Naive B cell (primary cell): ENCODE results near the gene CAPS. TPM values are rescaled to one million over a fixed set of nuclear protein-coding genes. Genes with fewer than 3 reads are reported as not detected.
"Not testable (repeated sequence)": the region's sequence is repeated elsewhere in the genome, so short reads cannot be mapped to it uniquely, and the experiment has no call there.

Experiments used
- ATAC-seq, 2 donors: fragments of 150-1000 bp; cut with Tn5 transposase; 2 replicates each; pipeline ENCODE4 v1.10.0; 2021; ENCODE audit warnings: low read depth in 2 of 2, mild to moderate bottlenecking in 2 of 2, moderate library complexity in 2 of 2
- DNase-seq: peaks from one replicate; pipeline ENCODE4 v3.0.0; 2022
- H3K27ac Mint-ChIP-seq, 6 donors: one replicate each; pipeline ENCODE4 v1.8.0; 2020 to 2022; ENCODE audit warnings: mild to moderate bottlenecking in 6 of 6, mixed read lengths in 6 of 6, moderate library complexity in 5 of 6, inconsistent platforms in 2 of 6
- H3K27me3 Mint-ChIP-seq, 3 donors: one replicate each; pipeline ENCODE4 v1.8.0; 2021 to 2022; ENCODE audit warnings: mixed read lengths in 3 of 3, mild to moderate bottlenecking in 1 of 3
- H3K36me3 Mint-ChIP-seq, 2 donors: one replicate each; pipeline ENCODE4 v1.8.0; 2020 to 2022; ENCODE audit warnings: mixed read lengths in 2 of 2, inconsistent platforms in 1 of 2, mild to moderate bottlenecking in 1 of 2
- H3K4me1 Mint-ChIP-seq, 3 donors: one replicate each; pipeline ENCODE4 v1.8.0; 2020 to 2022; ENCODE audit warnings: mixed read lengths in 3 of 3, inconsistent platforms in 1 of 3, mild to moderate bottlenecking in 1 of 3, moderate library complexity in 1 of 3
- H3K4me3 Mint-ChIP-seq, 8 donors: one replicate each; pipeline ENCODE4 v1.8.0; 2020 to 2022; ENCODE audit warnings: mild to moderate bottlenecking in 8 of 8, mixed read lengths in 8 of 8, moderate library complexity in 8 of 8, inconsistent platforms in 2 of 8
- H3K9me3 Mint-ChIP-seq, 7 donors: one replicate each; pipeline ENCODE4 v1.8.0; 2020 to 2022; ENCODE audit warnings: mixed read lengths in 7 of 7, mild to moderate bottlenecking in 5 of 7, inconsistent platforms in 2 of 7, moderate library complexity in 1 of 7
- polyA plus RNA-seq, 6 donors: library from polyadenylated mRNA; unstranded; fragments of 300-500 nt; fragmentation: Illumina TruSeq; gene quantifications; one replicate each; pipeline ENCODE4 v1.2.3, GENCODE V29; 2021; ENCODE audit warnings: low read depth in 6 of 6

The CAPS gene
- polyA plus RNA-seq, 6 donors from 2014 or later: 1.1 to 4.4 (median 2.0) TPM; not detected in 1

- Mint-ChIP-seq H3K36me3 (no peaks in the 10 kb centered on the region), H3K4me1 (peaks cover 0 to 2% (median 0%) of the 10 kb centered on the region in 3 donors), H3K4me3 (peak overlapping the region in 1 of 8 donors; percentile 24), H3K27ac (no peak overlapping the region), H3K9me3 (no peaks in the 10 kb centered on the region), H3K27me3 (peaks cover 4 to 24% (median 8%) of the 10 kb centered on the region in 3 donors)
- no peak for DNase-seq
- ATAC-seq: no peak
Measured at GRCh38 chr19:5882421-5882968, 31.6 kb upstream of the CAPS start.

GRCh38 chr19:5883157-5883873 is 30.7 kb upstream of the CAPS start:
- ATAC-seq, H3K4me3 Mint-ChIP-seq, H3K4me1 Mint-ChIP-seq, H3K27ac Mint-ChIP-seq, H3K9me3 Mint-ChIP-seq, H3K36me3 Mint-ChIP-seq, DNase-seq: not testable (repeated sequence)
- peaks cover 4 to 23% (median 8%) of the 10 kb centered on the region in 3 donors for H3K27me3 Mint-ChIP-seq

GRCh38 chr19:5884065-5884811 is 29.8 kb upstream of the CAPS start:
- H3K4me1 Mint-ChIP-seq, DNase-seq, H3K4me3 Mint-ChIP-seq, H3K27ac Mint-ChIP-seq, H3K9me3 Mint-ChIP-seq, H3K36me3 Mint-ChIP-seq: not testable (repeated sequence)
- peaks cover 4 to 26% (median 10%) of the 10 kb centered on the region in 3 donors for H3K27me3 Mint-ChIP-seq
- peak; percentile 75 to 77 for ATAC-seq

- H3K36me3 Mint-ChIP-seq: no peaks in the 10 kb centered on the region
- ATAC-seq: no peak
- DNase-seq: no peak
- no peaks in the 10 kb centered on the region for H3K9me3 Mint-ChIP-seq
- peak overlapping the region in 1 of 6 donors; percentile 10 for H3K27ac Mint-ChIP-seq
- peaks cover 0 to 4% (median 0%) of the 10 kb centered on the region in 3 donors for H3K4me1 Mint-ChIP-seq
- H3K4me3 Mint-ChIP-seq: peak overlapping the region in 1 of 8 donors; percentile 42
- H3K27me3 Mint-ChIP-seq: peaks cover 7 to 26% (median 11%) of the 10 kb centered on the region in 3 donors
Measured at GRCh38 chr19:5889288-5889971, 24.6 kb upstream of the CAPS start.

DNA sequence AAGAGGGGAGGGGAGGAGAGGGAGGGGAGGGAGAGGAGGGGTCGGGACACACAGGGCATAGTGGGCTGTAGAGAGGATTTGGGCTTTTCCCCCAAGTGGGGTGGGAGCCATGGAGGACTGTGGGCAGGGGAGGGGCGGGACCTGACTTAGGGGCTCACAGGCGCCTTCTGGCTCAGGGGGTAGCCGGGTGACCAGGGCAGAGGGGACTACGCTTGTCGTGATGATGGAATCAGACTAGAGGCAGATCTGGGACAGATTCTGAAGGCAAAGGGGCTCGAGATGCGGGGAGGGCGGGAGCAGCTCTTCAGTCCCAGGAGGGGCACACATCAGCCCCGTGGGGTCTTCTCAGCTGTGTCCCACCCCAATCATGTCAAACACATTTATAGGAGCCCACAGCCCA is 24.0 kb upstream of the CAPS start:
- H3K9me3 Mint-ChIP-seq: no peaks in the 10 kb centered on the region
- no peak overlapping the region for H3K4me3 Mint-ChIP-seq
- DNase-seq (no peak), ATAC-seq (no peak)
- peaks cover 6 to 25% (median 11%) of the 10 kb centered on the region in 3 donors for H3K27me3 Mint-ChIP-seq
- no peaks in the 10 kb centered on the region for H3K36me3 Mint-ChIP-seq
- peaks cover 0 to 4% (median 0%) of the 10 kb centered on the region in 3 donors for H3K4me1 Mint-ChIP-seq
- no peak overlapping the region for H3K27ac Mint-ChIP-seq

DNA sequence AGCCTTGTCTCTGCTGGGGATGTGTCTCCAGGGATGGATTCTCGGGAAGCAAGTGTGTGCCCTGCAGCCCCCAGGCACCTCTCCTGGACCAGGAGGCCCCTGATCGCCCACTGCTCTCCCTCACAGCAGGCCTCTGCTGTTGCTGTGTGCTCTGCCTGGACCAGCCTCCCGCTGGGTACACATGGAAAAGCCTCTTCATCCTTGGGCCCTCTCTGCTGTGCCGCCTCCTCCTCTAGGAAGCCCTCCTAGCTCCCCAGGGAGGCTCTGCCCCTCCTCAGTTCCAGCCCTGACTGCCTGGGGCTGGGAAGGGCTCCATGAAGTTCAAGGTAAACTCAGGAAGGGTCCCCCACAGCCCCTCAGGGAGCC is 22.5 kb upstream of the CAPS start:
- DNase-seq (no peak), ATAC-seq (no peak)
- peaks cover 0 to 8% of the 10 kb centered on the region in 2 donors for H3K36me3 Mint-ChIP-seq
- H3K4me1 Mint-ChIP-seq: peaks cover 0 to 4% (median 0%) of the 10 kb centered on the region in 3 donors
- no peaks in the 10 kb centered on the region for H3K9me3 Mint-ChIP-seq
- no peak overlapping the region for H3K4me3 Mint-ChIP-seq
- H3K27ac Mint-ChIP-seq: peak overlapping the region in 1 of 6 donors; percentile 72
- peaks cover 6 to 20% (median 11%) of the 10 kb centered on the region in 3 donors for H3K27me3 Mint-ChIP-seq

DNA sequence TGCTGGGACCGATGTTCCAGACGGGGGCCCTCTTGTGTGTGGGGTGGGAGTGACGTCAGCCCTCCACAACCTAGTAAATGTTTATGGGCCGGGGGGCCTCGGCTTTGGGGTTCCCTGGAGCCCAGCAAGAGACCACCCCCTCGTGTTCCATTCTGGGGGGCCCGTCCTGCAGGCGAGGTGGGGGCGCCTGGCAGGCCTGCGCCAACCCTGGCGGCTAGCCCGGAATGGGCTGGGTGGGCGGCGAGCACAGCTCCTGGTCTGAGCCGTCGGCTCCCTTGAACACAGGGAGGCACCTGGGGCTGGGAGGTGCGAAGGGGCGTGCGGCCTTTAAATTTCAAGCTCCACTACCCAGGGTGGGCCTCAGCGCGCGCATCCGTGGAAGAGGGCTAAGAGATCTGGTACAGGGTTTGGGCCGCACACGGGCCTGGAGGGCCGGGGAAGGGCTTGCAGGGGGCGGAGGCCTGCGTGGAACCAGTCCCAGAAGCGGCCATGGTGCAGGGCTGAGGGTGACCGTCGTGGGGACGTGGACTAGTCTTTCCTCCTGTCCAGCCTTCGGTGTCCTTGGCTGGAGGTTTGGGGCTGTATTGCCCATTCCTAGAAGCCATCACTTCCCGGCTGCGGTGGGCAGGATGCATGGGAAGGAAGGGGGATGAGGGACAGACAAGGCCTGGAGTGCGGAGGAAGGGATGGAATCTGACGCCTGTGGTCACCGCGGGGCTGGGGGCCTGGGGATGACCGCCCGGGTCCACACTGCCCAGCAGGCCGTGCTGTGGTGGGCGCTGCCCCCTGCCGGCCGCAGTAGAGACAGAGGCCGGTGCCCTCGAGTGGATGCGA is 21.9 kb upstream of the CAPS start:
- H3K27me3 Mint-ChIP-seq: peaks cover 6 to 20% (median 11%) of the 10 kb centered on the region in 3 donors
- ATAC-seq (peak; percentile 46 to 49), DNase-seq (no peak)
- peaks cover 0 to 8% of the 10 kb centered on the region in 2 donors for H3K36me3 Mint-ChIP-seq
- H3K9me3 Mint-ChIP-seq: no peaks in the 10 kb centered on the region
- H3K4me3 Mint-ChIP-seq: no peak overlapping the region
- H3K4me1 Mint-ChIP-seq: peaks cover 0 to 4% (median 0%) of the 10 kb centered on the region in 3 donors
- H3K27ac Mint-ChIP-seq: peak overlapping the region in 2 of 6 donors; percentile 47 to 57

DNA sequence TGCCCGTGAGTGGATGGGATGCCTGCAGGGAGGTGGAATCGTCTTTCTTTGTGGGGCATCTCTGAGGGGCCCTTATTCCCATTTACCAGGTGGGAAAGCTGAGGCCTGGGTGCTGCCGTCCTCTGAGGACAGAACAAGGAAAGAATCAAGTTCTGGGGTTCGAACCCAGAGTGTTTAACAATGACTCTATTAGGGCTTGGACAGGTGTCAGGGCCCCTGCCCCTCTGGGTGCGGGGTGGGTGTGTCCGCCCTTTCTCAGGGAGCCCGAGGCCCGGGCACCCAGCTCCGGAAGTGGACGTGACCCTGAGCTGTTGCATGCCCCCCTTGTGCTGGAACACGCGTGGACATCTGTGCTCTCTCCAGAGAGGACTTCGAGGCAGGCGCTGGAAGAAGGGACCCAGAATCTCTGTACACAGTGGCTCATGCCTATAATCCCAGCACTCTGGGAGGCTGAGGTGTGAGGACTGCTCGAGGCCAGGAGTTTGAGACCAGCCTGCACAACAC is 21.2 kb upstream of the CAPS start:
- Mint-ChIP-seq H3K36me3 (peaks cover 0 to 8% of the 10 kb centered on the region in 2 donors), H3K27ac (no peak overlapping the region), H3K27me3 (peaks cover 6 to 20% (median 11%) of the 10 kb centered on the region in 3 donors), H3K4me1 (peaks cover 0 to 4% (median under 1%) of the 10 kb centered on the region in 3 donors), H3K4me3 (no peak overlapping the region), H3K9me3 (no peaks in the 10 kb centered on the region)
- DNase-seq: no peak
- ATAC-seq: no peak

DNA sequence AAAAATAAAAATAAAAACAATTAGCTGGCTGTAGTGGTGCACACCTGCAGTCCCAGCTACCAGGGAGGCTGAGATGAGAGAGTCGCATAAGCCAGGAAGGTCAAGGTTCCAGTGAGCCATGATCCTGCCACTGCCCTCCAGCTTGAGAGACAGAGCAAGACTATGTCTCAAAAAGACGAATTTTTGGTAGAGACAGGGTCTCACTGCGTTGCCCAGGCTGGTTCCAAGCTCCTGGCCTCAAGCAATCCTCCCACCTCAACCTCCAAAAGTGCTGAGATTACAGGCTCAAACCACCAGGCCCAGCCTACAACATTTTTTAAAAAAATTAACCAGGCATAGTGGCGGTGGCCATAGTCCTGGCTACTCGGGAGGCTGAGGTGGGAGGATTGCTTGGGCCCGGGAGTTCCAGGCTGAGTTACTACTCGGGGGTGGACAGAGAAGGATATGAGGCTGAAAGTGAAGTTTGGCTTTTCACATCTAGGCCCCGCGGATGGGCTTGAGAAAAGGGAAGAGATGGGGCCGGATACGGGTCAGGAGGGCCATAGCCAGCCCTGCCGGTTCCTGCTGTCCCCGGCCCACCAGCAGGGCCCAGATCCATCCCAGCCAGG is 20.7 kb upstream of the CAPS start:
- H3K4me3 Mint-ChIP-seq: peak overlapping the region in 1 of 8 donors; percentile 53
- peaks cover 3 to 6% (median 4%) of the 10 kb centered on the region in 3 donors for H3K4me1 Mint-ChIP-seq
- H3K36me3 Mint-ChIP-seq: peaks cover 0 to 8% of the 10 kb centered on the region in 2 donors
- peaks cover 6 to 14% (median 11%) of the 10 kb centered on the region in 3 donors for H3K27me3 Mint-ChIP-seq
- DNase-seq (no peak), ATAC-seq (no peak)
- H3K9me3 Mint-ChIP-seq: no peaks in the 10 kb centered on the region
- no peak overlapping the region for H3K27ac Mint-ChIP-seq

DNA sequence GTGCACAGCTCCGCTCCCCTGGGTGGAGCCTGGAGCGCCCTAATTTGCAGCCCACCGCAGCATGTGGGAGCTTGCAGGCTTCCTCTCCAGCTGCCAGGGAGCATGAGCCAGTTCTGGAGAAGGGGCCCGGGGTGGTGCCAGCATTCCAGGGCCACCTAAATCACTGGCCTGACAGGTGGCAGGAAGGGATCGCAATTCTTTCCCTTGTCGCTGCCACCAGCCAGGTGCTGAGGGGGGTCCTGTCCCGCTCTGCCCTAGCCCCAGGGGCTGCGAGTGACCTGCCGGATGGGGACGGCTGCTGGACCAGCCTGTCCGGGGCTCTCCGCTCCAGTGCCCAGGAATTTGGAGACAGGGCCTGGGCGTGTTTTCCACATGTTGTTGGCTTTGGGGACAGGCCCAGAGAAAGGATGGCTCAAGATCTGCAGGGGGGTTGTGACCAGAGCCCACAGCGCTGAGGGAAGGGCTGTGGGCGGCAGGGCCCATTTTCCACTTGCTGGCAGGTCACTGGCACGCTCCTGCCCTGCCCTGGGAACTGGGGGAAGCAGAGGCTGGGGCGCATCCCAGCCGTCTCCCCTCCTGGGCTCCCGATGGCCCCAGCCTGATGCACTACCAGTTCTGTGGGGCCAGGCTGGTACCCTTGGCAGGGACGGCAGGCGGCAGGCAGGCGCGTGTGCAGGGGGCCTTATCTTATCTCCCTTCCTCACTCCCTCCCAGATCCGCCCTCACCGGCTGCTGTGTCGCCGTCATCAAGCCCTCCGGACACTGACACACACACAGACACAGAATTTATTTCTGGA is 19.9 kb upstream of the CAPS start:
- no peak for ATAC-seq
- Mint-ChIP-seq H3K4me1 (peaks cover 3 to 6% (median 4%) of the 10 kb centered on the region in 3 donors), H3K27ac (peak overlapping the region in 1 of 6 donors; percentile 79), H3K36me3 (peaks cover 0 to 8% of the 10 kb centered on the region in 2 donors), H3K9me3 (no peaks in the 10 kb centered on the region), H3K4me3 (no peak overlapping the region), H3K27me3 (peaks cover 6 to 10% (median 10%) of the 10 kb centered on the region in 3 donors)
- DNase-seq: no peak

DNA sequence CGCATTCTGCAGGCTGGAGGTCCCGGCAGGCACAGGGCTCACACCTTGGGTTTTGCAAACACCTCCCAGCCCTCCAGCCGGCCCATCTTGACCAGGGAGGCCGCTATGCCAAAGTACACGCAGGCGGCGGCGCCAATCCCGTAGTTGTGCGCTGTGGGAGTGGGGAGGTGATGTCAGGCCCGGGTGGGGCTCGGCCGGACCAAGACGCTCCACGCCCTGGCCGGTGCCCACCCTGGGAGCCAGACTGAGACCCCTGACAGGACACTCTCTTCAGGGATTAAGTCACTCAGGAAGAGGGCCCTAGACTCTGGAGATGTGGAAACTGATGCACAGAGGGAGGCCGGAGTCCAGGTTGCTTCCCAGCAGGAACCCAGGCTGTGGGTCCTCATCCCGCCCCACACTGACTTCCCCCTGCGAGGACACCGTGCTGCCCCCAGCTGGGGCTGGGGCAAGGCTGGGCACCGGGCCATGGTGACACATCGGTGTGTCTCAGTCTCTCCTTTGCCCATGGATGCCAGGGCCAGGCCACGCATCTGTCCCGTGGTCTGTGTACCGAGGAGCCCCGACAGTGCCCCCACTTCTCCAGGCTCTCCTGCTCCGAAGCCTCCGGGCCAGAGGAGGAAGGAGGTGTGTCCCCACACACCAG is 19.2 kb upstream of the CAPS start:
- Mint-ChIP-seq H3K9me3 (no peaks in the 10 kb centered on the region), H3K27ac (peak overlapping the region in 1 of 6 donors; percentile 79), H3K36me3 (peaks cover 0 to 8% of the 10 kb centered on the region in 2 donors), H3K27me3 (peaks cover 1 to 3% (median 2%) of the 10 kb centered on the region in 3 donors), H3K4me1 (peaks cover 3 to 8% (median 6%) of the 10 kb centered on the region in 3 donors), H3K4me3 (no peak overlapping the region)
- DNase-seq: no peak
- ATAC-seq: no peak
